ENCODE results near the gene FAM200C. TPM values are rescaled to one million over a fixed set of nuclear protein-coding genes. Genes with fewer than 3 reads are reported as not detected.

Gene FAM200C
- total and polyA plus RNA-seq, 2 of the 8 experiments (the other 6 are each of a cell fraction or from before 2014, with no cell fraction given) = 2.6 to 7.3 TPM

- no peak overlapping the region for H4K8ac ChIP-seq (ENCODE audit: extremely low read depth, insufficient read depth, low read length)
- H2BK5ac ChIP-seq (ENCODE audit: low read depth, low read length) = no peak overlapping the region
- DNase-seq (ENCODE audit: low read depth in 1 of 2, low spot score in 2 of 2) (no peak), FAIRE-seq (no peak)
- no peak overlapping the region; a peak in 1 of 7 replicates for H3K9ac ChIP-seq (replicated peaks in 1 of 4; ENCODE audit: extremely low read depth in 1 of 4, low read depth in 3 of 4, low read length in 3 of 4)
- ChIA-PET POLR2A (ENCODE audit: partially characterized antibody) (interaction anchor here (0.6 to 1.2 kb wide), 5 partner anchors 10 to 163 kb away, joined by 3 to 4 read pairs (median 3); partner anchors contain the start of genes C1QTNF2 and CCNJL), CTCF (ENCODE audit: partially characterized antibody) (interaction anchor here (0.7 to 6.1 kb wide), 10 partner anchors 10 to 181 kb away, joined by 3 to 30 read pairs (median 4); partner anchors contain the start of gene C1QTNF2)
- TF ChIP-seq HDAC6 (IDR thresholded peaks at IDR 0.05; ENCODE audit: low read depth, low read length) = no peak
- TF ChIP-seq YY1 (IDR thresholded peaks at IDR 0.05; ENCODE audit: low read depth, low read length) = no peak
- TF ChIP-seq, protein P1, sequence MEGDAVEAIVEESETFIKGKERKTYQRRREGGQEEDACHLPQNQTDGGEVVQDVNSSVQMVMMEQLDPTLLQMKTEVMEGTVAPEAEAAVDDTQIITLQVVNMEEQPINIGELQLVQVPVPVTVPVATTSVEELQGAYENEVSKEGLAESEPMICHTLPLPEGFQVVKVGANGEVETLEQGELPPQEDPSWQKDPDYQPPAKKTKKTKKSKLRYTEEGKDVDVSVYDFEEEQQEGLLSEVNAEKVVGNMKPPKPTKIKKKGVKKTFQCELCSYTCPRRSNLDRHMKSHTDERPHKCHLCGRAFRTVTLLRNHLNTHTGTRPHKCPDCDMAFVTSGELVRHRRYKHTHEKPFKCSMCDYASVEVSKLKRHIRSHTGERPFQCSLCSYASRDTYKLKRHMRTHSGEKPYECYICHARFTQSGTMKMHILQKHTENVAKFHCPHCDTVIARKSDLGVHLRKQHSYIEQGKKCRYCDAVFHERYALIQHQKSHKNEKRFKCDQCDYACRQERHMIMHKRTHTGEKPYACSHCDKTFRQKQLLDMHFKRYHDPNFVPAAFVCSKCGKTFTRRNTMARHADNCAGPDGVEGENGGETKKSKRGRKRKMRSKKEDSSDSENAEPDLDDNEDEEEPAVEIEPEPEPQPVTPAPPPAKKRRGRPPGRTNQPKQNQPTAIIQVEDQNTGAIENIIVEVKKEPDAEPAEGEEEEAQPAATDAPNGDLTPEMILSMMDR (IDR thresholded peaks at IDR 0.05; ENCODE audit: control extremely low read depth in 1 of 3, insufficient read depth in 1 of 3, low read depth in 1 of 3, low read length in 3 of 3) = peak in 1 of 3 experiments; percentile 38; a peak in 1 of 4 replicates
- no peak overlapping the region for H4K91ac ChIP-seq (replicated peaks; ENCODE audit: insufficient read length, low read length)
- no peak overlapping the region for H3K4ac ChIP-seq (replicated peaks; ENCODE audit: insufficient read length, low read depth, low read length)
- H3K79me2 ChIP-seq (ENCODE audit: control insufficient read depth in 1 of 2, insufficient read depth in 2 of 2, low read length in 2 of 2) = no peaks in the 10 kb centered on the region
- no peak overlapping the region for H3K23ac ChIP-seq (ENCODE audit: insufficient read length)
- no peak overlapping the region for H2BK12ac ChIP-seq (ENCODE audit: low read depth, low read length)
- H3K27me3 ChIP-seq (replicated peaks in 1 of 4; ENCODE audit: control insufficient read depth in 3 of 4, extremely low read depth in 1 of 4, insufficient read depth in 3 of 4, low read length in 3 of 4) = no peaks in the 10 kb centered on the region; a peak in 1 of 7 replicates
- no peak overlapping the region for H2BK120ac ChIP-seq (replicated peaks; ENCODE audit: low read depth, low read length)
- H3K27ac ChIP-seq (ENCODE audit: low read depth, low read length) = no peak overlapping the region
- H3K23me2 ChIP-seq (ENCODE audit: low read depth, low read length) = no peaks in the 10 kb centered on the region
- no peak overlapping the region for H4K5ac ChIP-seq (ENCODE audit: insufficient read length, low read depth, low read length)
- no peak overlapping the region for H2AK5ac ChIP-seq (ENCODE audit: low read depth, low read length)
- H3K4me3 ChIP-seq (ENCODE audit: extremely low read depth in 1 of 4, insufficient read depth in 2 of 4, low read depth in 3 of 4, low read length in 4 of 4) = no peak overlapping the region
- no peaks in the 10 kb centered on the region for H3K9me3 ChIP-seq (ENCODE audit: insufficient read depth in 2 of 2, low read depth in 1 of 2, low read length in 1 of 2)
- no peak overlapping the region for H2BK20ac ChIP-seq (ENCODE audit: low read length)
- no peak overlapping the region for H3K18ac ChIP-seq (ENCODE audit: extremely low read depth, low read length)
- peaks cover 0 to 2% (median 1%) of the 10 kb centered on the region in 4 experiments; a peak in 5 of 7 replicates for H3K4me1 ChIP-seq (replicated peaks in 1 of 4; ENCODE audit: control insufficient read depth in 3 of 4, insufficient read depth in 4 of 4, low read length in 3 of 4)
- 0 out of 2 replicates have a peak overlapping the region, but pooled peaks have one; percentile 61 for H2BK15ac ChIP-seq (ENCODE audit: low read length)
- H3K14ac ChIP-seq (ENCODE audit: insufficient read length) = no peak overlapping the region
- no peaks in the 10 kb centered on the region for H3K36me3 ChIP-seq (ENCODE audit: control insufficient read depth in 2 of 4, insufficient read depth in 4 of 4, low read length in 3 of 4)
- no peaks in the 10 kb centered on the region for H3K79me1 ChIP-seq (ENCODE audit: low read depth, low read length)
- no peak overlapping the region for H3K4me2 ChIP-seq (ENCODE audit: insufficient read depth in 1 of 2, low read depth in 2 of 2, low read length in 2 of 2)
- no peaks in the 10 kb centered on the region for H4K20me1 ChIP-seq (replicated peaks in 1 of 2; ENCODE audit: control insufficient read depth in 1 of 2, insufficient read depth in 2 of 2, low read length in 2 of 2)
- 90% methylated on average over 3 of the region's 3 CpGs; no CpG with 5 or more reads in 1 of the 2 experiments for WGBS, 2 experiments (ENCODE audit: extremely low coverage in 1 of 2, insufficient coverage in 1 of 2, insufficient read length in 1 of 2, insufficient replicate concordance in 2 of 2, low coverage in 1 of 2, low lambda C conversion rate in 2 of 2, missing lambda C conversion rate in 1 of 2)
- peak overlapping the region; percentile 31; the same call in 1 of the 2 replicates for H2AFZ ChIP-seq (ENCODE audit: low read length)
- H3K56ac ChIP-seq (replicated peaks; ENCODE audit: insufficient read length, low read depth, low read length) = no peak overlapping the region
These were observed 39.5 kb downstream of the FAM200C start for GRCh38 chr5:160360310-160360709.

Data from H1 (cell line).